H1 (cell line): ENCODE measurements around the gene SLC22A31. TPM values are rescaled to one million over a fixed set of nuclear protein-coding genes. Genes with fewer than 3 reads are reported as not detected.

Experiments used
- CTCF ChIA-PET: fragments of 300-600 bp; sonication (Branson Sonifier 250); formaldehyde crosslinking; loops from one replicate; lab custom pipeline; 2021; ENCODE audit not compliant: partially characterized antibody; lab: Charles Lee
- POLR2A ChIA-PET: fragments of 300-600 bp; sonication (Branson Sonifier 250); formaldehyde crosslinking; loops from one replicate; lab custom pipeline; 2021; ENCODE audit warnings: inconsistent platforms; ENCODE audit not compliant: partially characterized antibody; lab: Charles Lee
- DNase-seq, 2 experiments: peaks; one replicate each; pipeline versions ENCODE4 v3.0.0 to v3.0.0-alpha.2; 2010 to 2022; ENCODE audit warnings: low spot score in 2 of 2, low read depth in 1 of 2, mixed read lengths in 1 of 2
- FAIRE-seq: peaks from 2 replicates; lab custom pipeline; 2011; peaks lifted over from hg19 to GRCh38; lab: Jason Lieb, UNC
- H2AFZ ChIP-seq: 2 replicates; pipeline ENCODE4 v1.8.1; 2012; ENCODE audit warnings: low read length, inconsistent platforms
- H2AK5ac ChIP-seq: 2 replicates; pipeline ENCODE4 v1.6.1; 2013; ENCODE audit warnings: low read depth, low read length
- H2BK120ac ChIP-seq: replicated peaks from 2 replicates; pipeline ENCODE3; 2013; ENCODE audit warnings: low read depth, low read length, inconsistent platforms
- H2BK12ac ChIP-seq: 2 replicates; pipeline ENCODE4 v1.6.1; 2013; ENCODE audit warnings: low read depth, low read length
- H2BK15ac ChIP-seq: 2 replicates; pipeline ENCODE4 v1.6.1; 2013; ENCODE audit warnings: low read length
- H2BK20ac ChIP-seq: 2 replicates; pipeline ENCODE4 v1.6.1; 2013; ENCODE audit warnings: low read length
- H2BK5ac ChIP-seq: 2 replicates; pipeline ENCODE4 v1.6.1; 2013; ENCODE audit warnings: low read depth, low read length
- H3K14ac ChIP-seq: 2 replicates; pipeline ENCODE4 v1.6.1; 2013; ENCODE audit warnings: inconsistent platforms; ENCODE audit not compliant: insufficient read length
- H3K18ac ChIP-seq: 2 replicates; pipeline ENCODE4 v1.6.1; 2013; ENCODE audit warnings: low read length; ENCODE audit errors: extremely low read depth
- H3K23ac ChIP-seq: 2 replicates; pipeline ENCODE4 v1.6.1; 2013; ENCODE audit warnings: inconsistent platforms; ENCODE audit not compliant: insufficient read length
- H3K23me2 ChIP-seq: 2 replicates; pipeline ENCODE4 v1.6.1; 2013; ENCODE audit warnings: low read depth, low read length
- H3K27ac ChIP-seq: 2 replicates; pipeline ENCODE4 v1.6.1; 2011; ENCODE audit warnings: low read depth, low read length, inconsistent platforms
- H3K27me3 ChIP-seq, 4 experiments: replicated peaks in 1 of 4; 1 replicate in 1 of 4; 2 replicates in 3 of 4; pipeline versions ENCODE4 v1.6.1 to v1.8.1; 2011 to 2013; ENCODE audit warnings: low read length in 3 of 4, mild to moderate bottlenecking in 3 of 4, inconsistent platforms in 2 of 4, mixed read lengths in 2 of 4, moderate library complexity in 1 of 4; ENCODE audit not compliant: control insufficient read depth in 3 of 4, insufficient read depth in 3 of 4; ENCODE audit errors: extremely low read depth in 1 of 4
- H3K36me3 ChIP-seq, 4 experiments: 2 replicates each; pipeline versions ENCODE4 v1.6.1 to v1.8.1; 2011 to 2013; ENCODE audit warnings: mild to moderate bottlenecking in 4 of 4, low read length in 3 of 4, moderate library complexity in 2 of 4, control low read depth in 1 of 4, inconsistent platforms in 1 of 4; ENCODE audit not compliant: insufficient read depth in 4 of 4, control insufficient read depth in 2 of 4
- H3K4ac ChIP-seq: replicated peaks from 2 replicates; pipeline ENCODE3; 2013; ENCODE audit warnings: low read length, low read depth, mixed read lengths, inconsistent platforms; ENCODE audit not compliant: insufficient read length
- H3K4me1 ChIP-seq, 4 experiments: replicated peaks in 1 of 4; 1 replicate in 1 of 4; 2 replicates in 3 of 4; pipeline versions ENCODE4 v1.6.1 to v1.8.1; 2011 to 2013; ENCODE audit warnings: low read length in 3 of 4, inconsistent platforms in 2 of 4, mixed read lengths in 1 of 4; ENCODE audit not compliant: insufficient read depth in 4 of 4, control insufficient read depth in 3 of 4
- H3K4me2 ChIP-seq, 2 experiments: 2 replicates each; pipeline versions ENCODE4 v1.6.1 to v1.8.1; 2011 to 2013; ENCODE audit warnings: low read depth in 2 of 2, low read length in 2 of 2, control low read depth in 1 of 2, inconsistent platforms in 1 of 2, mild to moderate bottlenecking in 1 of 2; ENCODE audit not compliant: insufficient read depth in 1 of 2
- H3K4me3 ChIP-seq, 4 experiments: fragments of 200-600, 300-600 bp in 1 of 4; sonication (generic), shearing (Covaris generic), sonication (Bioruptor Twin) in 1 of 4; 2 replicates each; pipeline versions ENCODE4 v1.5.1 to v1.8.1; 2011 to 2016; ENCODE audit warnings: low read length in 4 of 4, low read depth in 3 of 4, control low read depth in 2 of 4, inconsistent platforms in 2 of 4, mild to moderate bottlenecking in 2 of 4, mixed read lengths in 1 of 4, moderate library complexity in 1 of 4; ENCODE audit not compliant: insufficient read depth in 2 of 4; ENCODE audit errors: extremely low read depth in 1 of 4
- H3K56ac ChIP-seq: replicated peaks from 2 replicates; pipeline ENCODE3; 2013; ENCODE audit warnings: low read depth, mild to moderate bottlenecking, mixed read lengths, low read length, inconsistent platforms; ENCODE audit not compliant: insufficient read length
- H3K79me1 ChIP-seq: 2 replicates; pipeline ENCODE4 v1.6.1; 2013; ENCODE audit warnings: low read depth, low read length, control low read depth
- H3K79me2 ChIP-seq, 2 experiments: 2 replicates each; pipeline versions ENCODE4 v1.6.1 to v1.8.1; 2012 to 2013; ENCODE audit warnings: low read length in 2 of 2, mild to moderate bottlenecking in 2 of 2, inconsistent platforms in 1 of 2; ENCODE audit not compliant: insufficient read depth in 2 of 2, control insufficient read depth in 1 of 2
- H3K9ac ChIP-seq, 4 experiments: replicated peaks in 1 of 4; 1 replicate in 1 of 4; 2 replicates in 3 of 4; pipeline versions ENCODE4 v1.6.1 to v1.8.1; 2011 to 2013; ENCODE audit warnings: low read depth in 3 of 4, low read length in 3 of 4, control low read depth in 2 of 4, mild to moderate bottlenecking in 2 of 4, moderate library complexity in 2 of 4, inconsistent platforms in 1 of 4; ENCODE audit errors: extremely low read depth in 1 of 4
- H3K9me3 ChIP-seq, 2 experiments: 2 replicates each; pipeline versions ENCODE4 v1.6.1 to v1.8.1; 2012 to 2013; ENCODE audit warnings: mild to moderate bottlenecking in 2 of 2, moderate library complexity in 2 of 2, control low read depth in 1 of 2, inconsistent platforms in 1 of 2, low read depth in 1 of 2, low read length in 1 of 2, mixed read lengths in 1 of 2; ENCODE audit not compliant: insufficient read depth in 2 of 2
- H4K20me1 ChIP-seq, 2 experiments: replicated peaks in 1 of 2; 2 replicates each; pipeline versions ENCODE3 to v1.8.1; 2011 to 2013; ENCODE audit warnings: inconsistent platforms in 2 of 2, low read length in 2 of 2, mild to moderate bottlenecking in 1 of 2; ENCODE audit not compliant: insufficient read depth in 2 of 2, control insufficient read depth in 1 of 2
- H4K5ac ChIP-seq: 2 replicates; pipeline ENCODE4 v1.6.1; 2013; ENCODE audit warnings: low read length, low read depth, mixed read lengths, inconsistent platforms; ENCODE audit not compliant: insufficient read length
- H4K8ac ChIP-seq: 2 replicates; pipeline ENCODE4 v1.8.0; 2013; ENCODE audit warnings: mild to moderate bottlenecking, moderate library complexity, low read length, inconsistent platforms; ENCODE audit not compliant: insufficient read depth; ENCODE audit errors: extremely low read depth
- H4K91ac ChIP-seq: replicated peaks from 2 replicates; pipeline ENCODE3; 2013; ENCODE audit warnings: low read length, mixed read lengths, inconsistent platforms; ENCODE audit not compliant: insufficient read length
- EP300 ChIP-seq, 2 experiments: IDR thresholded peaks; 1 replicate in 1 of 2; 2 replicates in 1 of 2; pipeline ENCODE4 v1.6.1; 2011 to 2012; ENCODE audit warnings: low read depth in 2 of 2, low read length in 2 of 2, mild to moderate bottlenecking in 2 of 2, borderline replicate concordance in 1 of 2, inconsistent platforms in 1 of 2, moderate library complexity in 1 of 2
- JUN ChIP-seq: IDR thresholded peaks from 2 replicates; pipeline ENCODE4 v1.6.1; 2011; ENCODE audit warnings: low read depth, mild to moderate bottlenecking, improper control_type of control experiment, low read length
- POLR2AphosphoS5 ChIP-seq: IDR thresholded peaks from 2 replicates; pipeline ENCODE4 v1.6.1; 2011; ENCODE audit warnings: low read depth, low read length
- SP2 ChIP-seq: IDR thresholded peaks from 2 replicates; pipeline ENCODE4 v1.6.1; 2012; ENCODE audit warnings: mild to moderate bottlenecking, low read length, inconsistent platforms
- TAF1 ChIP-seq: IDR thresholded peaks from 2 replicates; pipeline ENCODE4 v1.6.1; 2011; ENCODE audit warnings: mild to moderate bottlenecking, low read depth, low read length
- WGBS, 2 experiments: shearing (Covaris generic) in 1 of 2; methylation state at CpG; one replicate each; pipeline versions ENCODE4 v1.1.6 to v1.1.7; 2013 to 2015; ENCODE audit warnings: low lambda C conversion rate in 2 of 2, mixed read lengths in 2 of 2, inconsistent platforms in 1 of 2, low coverage in 1 of 2, missing lambda C conversion rate in 1 of 2; ENCODE audit not compliant: insufficient replicate concordance in 2 of 2, insufficient coverage in 1 of 2, insufficient read length in 1 of 2; ENCODE audit errors: extremely low coverage in 1 of 2, missing lambda C conversion rate in 1 of 2; 5-methylcytosine and 5-hydroxymethylcytosine counted together
- polyA plus RNA-seq, 7 experiments: library from polyadenylated mRNA; depleted of rRNA in 3 of 7; stranded (reverse) in 5 of 7; unstranded in 2 of 7; fragments of >200 nt in 5 of 7; fragments of 200-250 nt in 2 of 7; gene quantifications; 1 replicate in 5 of 7; 2 replicates in 1 of 7; 4 replicates in 1 of 7; pipeline versions ENCODE4 v1.2.1 to v1.2.3, GENCODE V29; 2011 to 2013; ENCODE audit warnings: missing spikeins in 2 of 7, mixed read lengths in 2 of 7
- total RNA-seq: library from RNA; stranded (reverse); fragmentation: NEBNext Ultra II Directional; extraction: Animal tissue kit (Norgen Biotek cat#: 25700); gene quantifications from 2 replicates; pipeline ENCODE4 v1.2.1, GENCODE V29; 2021

The SLC22A31 gene
- total and polyA plus RNA-seq, 2 of the 8 experiments (the other 6 are each of a cell fraction or from before 2014, with no cell fraction given): 7.7 to 10.6 TPM

- no peak overlapping the region for H2BK5ac ChIP-seq
- no peak overlapping the region for H3K56ac ChIP-seq
- H4K5ac ChIP-seq: no peak overlapping the region
- FAIRE-seq (no peak), DNase-seq (no peak)
- H2BK120ac ChIP-seq: no peak overlapping the region
- ChIA-PET POLR2A (no interaction called here), CTCF (no interaction called here)
- no peak overlapping the region for H2BK12ac ChIP-seq
- no peak overlapping the region for H3K4ac ChIP-seq
- H2AK5ac ChIP-seq: no peak overlapping the region
- H3K4me1 ChIP-seq: no peaks in the 10 kb centered on the region; a peak in 1 of 7 replicates
- 93% methylated on average over 21 of the region's 21 CpGs; no CpG with 5 or more reads in 1 of the 2 experiments for WGBS, 2 experiments
- H3K27me3 ChIP-seq: no peaks in the 10 kb centered on the region
- peaks cover 16% of the 10 kb centered on the region in 2 experiments for H3K9me3 ChIP-seq
- peaks cover 18 to 49% (median 33%) of the 10 kb centered on the region in 4 experiments for H3K36me3 ChIP-seq
- no peak overlapping the region for H3K27ac ChIP-seq
- no peaks in the 10 kb centered on the region for H3K23me2 ChIP-seq
- no peak overlapping the region for H4K91ac ChIP-seq
- peaks cover 0 to 5% of the 10 kb centered on the region in 2 experiments for H4K20me1 ChIP-seq
- no peak overlapping the region for H2BK15ac ChIP-seq
- no peak overlapping the region for H3K23ac ChIP-seq
- no peak overlapping the region for H3K14ac ChIP-seq
- peaks cover 2% of the 10 kb centered on the region; the same call in 1 of the 2 replicates for H3K79me1 ChIP-seq
- H3K9ac ChIP-seq: no peak overlapping the region
- no peak overlapping the region for H2AFZ ChIP-seq
- H4K8ac ChIP-seq: no peak overlapping the region
- no peak overlapping the region for H3K18ac ChIP-seq
- H3K4me2 ChIP-seq: no peak overlapping the region
- no peak overlapping the region for H3K4me3 ChIP-seq
- no peak overlapping the region for H2BK20ac ChIP-seq
- H3K79me2 ChIP-seq: peaks cover 0 to 13% of the 10 kb centered on the region in 2 experiments; a peak in 3 of 4 replicates
- TF ChIP-seq TAF1 (no peak), EP300 (IDR thresholded peaks at IDR 0.05; ENCODE audit: borderline replicate concordance in 1 of 2, low read depth in 2 of 2, low read length in 2 of 2) (no peak), SP2 (no peak), JUN (no peak), POLR2AphosphoS5 (no peak)
Observed at GRCh38 chr16:89222931-89223330, 22.6 kb upstream of the SLC22A31 start.
